Activated CD8-positive, alpha-beta memory T cell treated with anti-CD3 and anti-CD28 coated beads, Interleukin-2, amount 10 ng/mL, durations not matched to agents 7 days and 5 days (primary cell): Measurements from ENCODE around the gene ZNF514. TPM values are rescaled to one million over a fixed set of nuclear protein-coding genes. Genes with fewer than 3 reads are reported as not detected.

ENCODE experiments used
- ATAC-seq: fragments of 150-1000 bp; cut with Tn5 transposase; one replicate; pipeline ENCODE4 v1.10.0; 2021; ENCODE audit warnings: moderate library complexity
- CTCF ChIA-PET: fragments of 350-600 bp; sonication (Branson Sonifier 250); formaldehyde crosslinking; loops from one replicate; lab custom pipeline; 2021; ENCODE audit warnings: antibody characterized with exemption; lab: Charles Lee
- DNase-seq: peaks from one replicate; pipeline ENCODE4 v3.0.0-alpha.2; 2020
- H3K27ac Mint-ChIP-seq: one replicate; pipeline ENCODE4 v1.8.0; 2021; ENCODE audit warnings: mild to moderate bottlenecking, mixed read lengths
- H3K27me3 Mint-ChIP-seq: one replicate; pipeline ENCODE4 v1.8.0; 2021; ENCODE audit warnings: mixed read lengths
- H3K36me3 Mint-ChIP-seq: one replicate; pipeline ENCODE4 v1.8.0; 2021; ENCODE audit warnings: mild to moderate bottlenecking, mixed read lengths
- H3K4me1 Mint-ChIP-seq: one replicate; pipeline ENCODE4 v1.8.0; 2021; ENCODE audit warnings: mixed read lengths
- H3K4me3 Mint-ChIP-seq: one replicate; pipeline ENCODE4 v1.8.0; 2021; ENCODE audit warnings: mild to moderate bottlenecking, moderate library complexity, mixed read lengths
- H3K9me3 Mint-ChIP-seq: one replicate; pipeline ENCODE4 v1.8.0; 2022; ENCODE audit warnings: low read depth, mixed read lengths
- total RNA-seq, 2 experiments: library from RNA; stranded (reverse); gene quantifications; one replicate each; pipeline ENCODE4 v1.2.3, GENCODE V29; 2021

The ZNF514 gene
- total RNA-seq, 2 experiments from 2014 or later = 12.0 to 14.2 TPM

DNA sequence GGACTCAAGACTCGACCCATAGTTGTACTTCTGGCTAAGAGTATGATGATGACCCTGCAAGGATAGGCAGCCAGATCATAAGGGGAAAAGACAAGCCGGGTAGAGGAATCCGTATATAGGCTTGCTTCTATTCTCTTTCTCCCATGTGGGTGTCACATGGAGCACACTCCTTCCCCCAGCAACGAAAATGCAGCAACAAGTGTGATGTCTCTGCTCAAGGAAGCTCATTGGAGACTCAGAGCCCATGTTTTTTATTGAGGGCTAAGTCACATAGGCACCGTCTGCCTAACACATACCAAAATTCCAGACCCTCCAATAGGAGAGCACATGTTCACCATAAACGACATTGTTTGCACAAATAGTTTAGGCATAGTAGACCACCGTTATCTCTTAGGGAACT lies 12.3 kb upstream of the ZNF514 start:
- Mint-ChIP-seq H3K36me3 (peaks cover 13% of the 10 kb centered on the region), H3K27me3 (no peaks in the 10 kb centered on the region), H3K9me3 (peaks cover 3% of the 10 kb centered on the region), H3K4me1 (no peaks in the 10 kb centered on the region), H3K4me3 (no peak overlapping the region), H3K27ac (no peak overlapping the region)
- CTCF ChIA-PET = interaction anchor here (1.0 kb wide), 1 partner anchor 217 kb away, joined by 3 read pairs; no protein-coding TSS in a partner anchor
- ATAC-seq (no peak), DNase-seq (no peak)

DNA sequence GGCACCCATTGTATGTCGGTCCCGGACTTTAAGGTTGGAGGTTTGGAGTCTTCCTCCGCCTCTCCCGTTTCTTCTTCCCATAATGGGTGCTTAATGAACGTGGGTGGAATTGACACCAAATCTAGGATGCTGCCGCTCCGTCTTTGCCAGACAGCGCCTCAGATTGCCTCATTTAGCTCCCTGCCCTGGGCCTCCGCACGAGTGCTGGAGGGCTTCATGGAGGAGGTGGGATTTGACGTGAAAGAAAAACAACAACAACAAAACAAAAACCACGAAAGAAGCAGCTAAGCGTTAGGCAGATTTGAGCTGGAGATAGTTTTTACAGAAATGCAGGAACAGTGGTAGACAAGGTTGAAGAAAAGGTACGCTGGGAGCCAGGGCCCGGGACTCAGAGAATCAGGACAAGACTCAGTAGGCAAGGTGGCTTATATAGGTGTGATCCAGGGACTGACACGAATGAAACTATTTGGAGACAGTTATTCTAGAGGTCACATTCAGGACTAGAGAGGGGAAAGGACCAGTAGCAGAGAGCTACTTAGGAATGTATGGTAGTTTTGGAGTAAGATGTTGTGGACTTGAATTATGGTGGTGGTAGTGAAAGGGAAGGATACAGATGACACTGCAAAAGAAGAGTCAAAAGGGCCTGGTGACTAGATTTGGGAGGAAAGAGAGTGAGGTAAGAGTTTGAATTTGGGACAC lies 6.6 kb upstream of the ZNF514 start:
- peak overlapping the region; percentile 96 for H3K27ac Mint-ChIP-seq
- peak overlapping the region; percentile 98 for H3K4me3 Mint-ChIP-seq
- DNase-seq (no peak), ATAC-seq (peak; percentile 8)
- CTCF ChIA-PET = interaction anchor here (1.0 to 2.8 kb wide), 4 partner anchors 19 to 86 kb away, joined by 3 to 16 read pairs (median 4); partner anchors contain the start of gene MRPS5
- peaks cover 27% of the 10 kb centered on the region for H3K4me1 Mint-ChIP-seq
- peaks cover 14% of the 10 kb centered on the region for H3K36me3 Mint-ChIP-seq
- no peaks in the 10 kb centered on the region for H3K27me3 Mint-ChIP-seq
- H3K9me3 Mint-ChIP-seq = no peaks in the 10 kb centered on the region

DNA sequence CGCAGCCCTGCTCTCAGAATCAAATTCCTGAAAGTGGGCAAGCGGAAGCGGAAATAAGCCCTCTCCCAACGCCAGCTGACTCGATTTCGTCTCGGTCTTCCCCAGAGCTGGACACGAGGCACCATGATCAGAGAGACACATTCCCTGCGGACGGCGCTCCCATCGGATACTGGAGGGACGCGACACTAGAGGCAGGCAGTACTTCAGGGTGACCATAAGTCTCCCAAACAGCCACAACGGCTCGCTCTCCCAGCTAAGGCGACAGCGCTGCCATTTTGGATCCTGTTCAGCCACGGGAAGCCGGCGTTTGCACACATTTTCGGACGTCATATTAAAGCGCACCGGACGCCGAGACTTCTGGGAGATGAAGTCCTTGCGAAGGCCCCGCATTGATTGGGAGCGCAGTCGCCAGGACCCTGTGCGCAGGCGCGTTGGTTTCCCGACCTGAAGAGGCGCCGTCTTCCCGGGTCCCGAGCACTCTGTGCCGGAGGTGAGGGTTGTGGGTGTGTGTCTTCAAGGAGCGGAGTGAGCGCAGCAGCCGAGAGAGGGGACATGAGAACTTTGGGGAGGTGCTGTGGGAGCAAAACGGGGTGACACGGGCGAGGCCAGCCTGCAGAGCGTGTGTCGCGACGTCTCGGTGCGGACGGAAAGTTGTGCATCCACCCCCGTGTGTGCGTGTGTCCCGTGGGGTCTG lies 5.9 kb upstream of the ZNF514 start, which contains the start of gene ZNF2:
ZNF2 (plus strand) TSS at position 439 of the 694 bp plus-strand sequence. CDS start 10,418 bp downstream, outside the sequence.
- Mint-ChIP-seq H3K36me3 (peaks cover 14% of the 10 kb centered on the region), H3K4me1 (peaks cover 27% of the 10 kb centered on the region), H3K9me3 (no peaks in the 10 kb centered on the region), H3K27ac (peak within 1 kb of the TSS; percentile 96), H3K27me3 (no peaks in the 10 kb centered on the region), H3K4me3 (peak within 1 kb of the TSS; percentile 98)
- peak; percentile 97 for ATAC-seq
- CTCF ChIA-PET = interaction anchor here (0.6 to 2.8 kb wide), 6 partner anchors 20 to 247 kb away, joined by 3 to 16 read pairs (median 4); partner anchors contain the start of gene MRPS5
- peak; percentile 98 for DNase-seq

DNA sequence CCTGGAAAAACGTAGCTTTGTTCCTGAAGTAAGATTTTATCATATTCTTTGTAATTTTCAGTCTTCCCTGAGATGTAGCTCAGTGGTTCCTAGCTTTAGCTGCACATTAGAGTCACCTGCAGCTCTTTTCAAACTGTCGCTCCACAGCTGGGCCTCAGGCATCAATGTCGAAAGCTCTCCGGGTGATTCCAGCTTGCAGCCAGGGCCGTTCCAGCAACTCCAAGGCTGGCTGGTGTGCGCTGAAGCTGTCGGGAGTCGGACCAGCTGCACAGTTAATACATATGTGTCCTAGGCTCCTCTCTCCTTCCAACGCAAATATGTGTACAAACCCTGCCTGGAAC lies 5.4 kb upstream of the ZNF514 start:
- CTCF ChIA-PET = interaction anchor here (0.6 to 2.8 kb wide), 6 partner anchors 44 to 246 kb away, joined by 3 to 16 read pairs (median 4); partner anchors contain the start of gene MRPS5
- ATAC-seq = peak; percentile 14
- Mint-ChIP-seq H3K27ac (peak overlapping the region; percentile 96), H3K4me1 (peaks cover 31% of the 10 kb centered on the region), H3K4me3 (peak overlapping the region; percentile 98), H3K27me3 (no peaks in the 10 kb centered on the region), H3K9me3 (no peaks in the 10 kb centered on the region), H3K36me3 (peaks cover 14% of the 10 kb centered on the region)
- DNase-seq = no peak

DNA sequence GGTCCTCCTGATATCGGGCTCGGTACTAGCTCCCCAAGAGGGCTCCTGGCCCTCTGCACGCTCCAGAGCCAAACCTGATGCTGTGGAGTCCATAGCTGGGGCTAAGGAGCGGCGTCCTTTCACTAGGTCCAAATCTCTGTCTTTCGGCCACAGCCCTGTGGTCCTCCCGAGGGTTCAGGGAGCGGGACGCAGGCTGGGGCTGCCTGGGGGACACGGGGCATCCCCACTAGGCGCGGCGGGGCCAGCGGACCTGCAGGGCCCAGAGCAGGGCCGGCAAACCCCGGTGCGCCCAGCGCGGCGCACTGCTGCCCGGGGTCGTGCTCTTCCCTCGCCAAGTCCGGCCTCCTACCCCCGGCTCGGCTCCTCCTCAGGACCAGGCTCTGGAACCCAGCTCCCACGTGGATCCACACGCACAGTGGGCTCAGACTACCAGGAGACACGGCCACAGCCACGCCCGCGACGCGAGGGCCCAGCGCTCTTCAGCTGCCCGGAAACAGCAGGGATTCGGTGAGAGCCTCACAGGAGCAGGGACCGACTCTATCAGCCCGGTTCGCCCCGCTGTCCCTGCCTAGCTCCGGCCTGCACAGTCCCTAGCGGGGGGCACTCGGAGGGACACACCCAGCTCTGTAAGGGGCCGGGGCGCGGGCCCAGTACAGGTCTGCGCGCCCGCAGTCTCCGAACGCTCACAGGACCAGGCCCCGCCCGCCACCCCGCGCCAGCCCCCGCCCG lies 593 bp downstream of the ZNF514 start:
- peaks cover 32% of the 10 kb centered on the region for H3K36me3 Mint-ChIP-seq
- H3K27me3 Mint-ChIP-seq = no peaks in the 10 kb centered on the region
- H3K4me3 Mint-ChIP-seq = peak overlapping the region; percentile 76
- DNase-seq (peak; percentile 45), ATAC-seq (peak; percentile 71)
- CTCF ChIA-PET = interaction anchor here (1.0 to 2.6 kb wide), 5 partner anchors 38 to 202 kb away, joined by 3 to 14 read pairs (median 5); partner anchors contain the start of gene MRPS5
- H3K9me3 Mint-ChIP-seq = peaks cover 2% of the 10 kb centered on the region
- peak overlapping the region; percentile 52 for H3K27ac Mint-ChIP-seq
- H3K4me1 Mint-ChIP-seq = peaks cover 12% of the 10 kb centered on the region

DNA sequence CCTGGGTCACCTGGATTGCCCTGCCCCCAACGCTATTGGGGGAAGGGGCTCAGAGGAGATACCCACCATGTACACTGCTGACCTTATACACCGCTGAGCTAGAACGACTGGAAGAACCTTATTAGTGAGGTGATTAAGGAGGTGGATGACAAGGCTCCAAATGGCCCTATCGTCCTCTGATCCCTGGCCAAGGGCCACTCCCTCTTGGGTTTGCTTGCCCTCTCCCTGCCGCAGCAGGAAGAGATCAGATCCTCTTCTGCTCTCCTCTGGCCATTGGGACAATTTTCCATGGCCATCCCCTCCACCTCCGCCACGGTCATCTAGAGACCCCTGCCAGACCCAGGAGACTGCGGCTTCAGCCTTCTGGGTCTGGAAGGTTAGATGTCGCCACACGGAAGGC lies 1.2 kb downstream of the ZNF514 start:
- no peak overlapping the region for H3K27ac Mint-ChIP-seq
- ATAC-seq (no peak), DNase-seq (no peak)
- peaks cover 8% of the 10 kb centered on the region for H3K4me1 Mint-ChIP-seq
- H3K36me3 Mint-ChIP-seq = peaks cover 37% of the 10 kb centered on the region
- peak overlapping the region; percentile 76 for H3K4me3 Mint-ChIP-seq
- CTCF ChIA-PET = interaction anchor here (0.8 to 2.6 kb wide), 4 partner anchors 37 to 202 kb away, joined by 3 to 14 read pairs (median 4); partner anchors contain the start of gene MRPS5
- peaks cover 4% of the 10 kb centered on the region for H3K9me3 Mint-ChIP-seq
- H3K27me3 Mint-ChIP-seq = no peaks in the 10 kb centered on the region

DNA sequence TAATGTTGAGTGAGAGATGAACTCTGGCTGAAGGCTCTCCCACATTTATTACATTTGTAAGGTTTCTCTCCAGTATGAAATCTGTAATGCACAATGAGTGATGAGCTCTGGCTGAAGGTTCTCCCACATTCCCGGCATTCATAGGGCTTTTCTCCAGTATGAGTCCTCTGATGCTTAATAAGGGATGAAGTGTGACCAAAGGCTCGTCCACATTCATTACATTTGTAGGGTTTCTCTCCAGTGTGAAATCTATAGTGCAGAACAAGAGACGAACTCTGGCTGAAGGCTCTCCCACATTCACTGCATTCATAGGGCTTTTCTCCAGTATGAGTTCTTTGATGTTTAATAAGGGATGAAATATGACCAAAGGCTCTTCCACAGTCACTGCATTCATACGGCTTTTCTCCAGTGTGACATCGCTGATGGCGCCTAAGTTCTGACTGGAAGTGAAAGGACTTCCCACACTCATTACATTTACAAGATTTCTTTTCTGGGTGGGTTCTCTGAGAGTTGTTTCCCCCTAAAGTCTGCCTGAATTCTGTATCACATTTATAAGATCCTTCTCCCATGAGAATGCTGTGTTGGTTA lies 10.2 kb downstream of the ZNF514 start:
- no peak overlapping the region for H3K4me3 Mint-ChIP-seq
- CTCF ChIA-PET = no interaction called here
- peaks cover 56% of the 10 kb centered on the region for H3K9me3 Mint-ChIP-seq
- no peaks in the 10 kb centered on the region for H3K4me1 Mint-ChIP-seq
- ATAC-seq (no peak), DNase-seq (no peak)
- H3K36me3 Mint-ChIP-seq = peaks cover 68% of the 10 kb centered on the region
- H3K27me3 Mint-ChIP-seq = no peaks in the 10 kb centered on the region
- no peak overlapping the region for H3K27ac Mint-ChIP-seq

DNA sequence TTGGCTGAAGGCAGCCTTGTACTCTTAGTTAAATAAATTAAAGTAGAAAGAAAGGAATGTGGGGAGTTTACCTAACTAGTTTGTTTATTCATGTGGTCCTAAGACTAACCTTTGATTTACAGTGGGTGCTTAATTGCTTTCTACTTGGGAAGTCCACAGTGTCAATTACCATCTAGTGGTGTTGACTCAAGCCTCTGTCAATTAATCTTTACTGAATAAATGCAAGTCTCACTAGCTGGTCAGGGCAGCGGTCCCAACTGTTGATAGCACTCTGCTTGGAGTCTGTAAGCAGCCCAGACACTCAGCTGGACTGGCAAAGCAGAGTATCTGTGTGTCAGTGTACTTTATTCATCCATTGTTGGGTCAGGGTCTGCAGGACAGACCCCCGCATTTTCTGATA lies 15.8 kb downstream of the ZNF514 start:
- DNase-seq = no peak
- no peaks in the 10 kb centered on the region for H3K4me1 Mint-ChIP-seq
- no peaks in the 10 kb centered on the region for H3K27me3 Mint-ChIP-seq
- H3K36me3 Mint-ChIP-seq = peaks cover 26% of the 10 kb centered on the region
- no peak overlapping the region for H3K27ac Mint-ChIP-seq
- peaks cover 45% of the 10 kb centered on the region for H3K9me3 Mint-ChIP-seq
- ATAC-seq = no peak
- no peak overlapping the region for H3K4me3 Mint-ChIP-seq
- CTCF ChIA-PET = no interaction called here

DNA sequence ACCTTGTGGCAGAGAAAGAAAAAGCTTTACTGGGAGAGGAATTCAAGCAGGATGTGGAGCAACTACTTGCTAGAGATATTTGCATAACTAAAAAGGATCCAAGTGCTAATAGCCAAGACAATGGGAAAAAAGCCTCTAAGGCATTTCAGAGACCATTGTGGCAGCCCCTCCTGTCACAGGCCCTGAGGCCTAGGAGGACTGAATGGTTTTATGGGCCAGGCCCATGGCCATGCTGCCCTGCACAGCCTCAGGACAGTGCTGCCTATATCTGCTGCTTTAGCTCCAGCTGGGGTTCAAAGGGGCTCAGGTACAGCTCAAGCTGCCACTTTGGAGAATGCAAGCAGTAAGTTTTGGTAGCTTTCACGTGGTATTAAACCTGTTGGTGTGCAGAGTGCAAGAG lies 20.9 kb downstream of the ZNF514 start:
- Mint-ChIP-seq H3K27ac (no peak overlapping the region), H3K4me3 (no peak overlapping the region), H3K4me1 (no peaks in the 10 kb centered on the region), H3K27me3 (no peaks in the 10 kb centered on the region), H3K36me3 (peaks cover 9% of the 10 kb centered on the region), H3K9me3 (peaks cover 27% of the 10 kb centered on the region)
- CTCF ChIA-PET = no interaction called here
- DNase-seq = no peak
- ATAC-seq = no peak

DNA sequence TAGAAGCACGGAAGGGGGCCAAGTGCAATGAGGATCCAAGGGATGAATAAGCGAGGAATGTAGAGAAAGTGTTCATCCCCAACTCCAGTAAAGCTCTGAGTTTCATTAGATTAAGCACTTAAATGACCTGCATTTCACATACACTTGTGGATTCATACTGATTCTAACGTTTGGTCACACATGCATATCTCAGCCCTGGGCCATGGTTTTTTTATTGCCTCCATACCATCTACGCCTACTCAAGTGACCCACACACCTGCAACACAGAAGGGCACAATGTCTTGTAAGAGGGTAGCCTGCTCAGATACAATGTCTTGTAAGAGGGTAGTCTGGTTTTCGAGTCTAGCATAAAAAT lies 37.5 kb downstream of the ZNF514 start:
- Mint-ChIP-seq H3K27ac (peak overlapping the region; percentile 79), H3K36me3 (peaks cover 22% of the 10 kb centered on the region), H3K4me1 (peaks cover 37% of the 10 kb centered on the region), H3K4me3 (peak overlapping the region; percentile 97), H3K9me3 (peaks cover 4% of the 10 kb centered on the region), H3K27me3 (no peaks in the 10 kb centered on the region)
- ATAC-seq (no peak), DNase-seq (no peak)
- CTCF ChIA-PET = interaction anchor here (0.9 to 4.4 kb wide), 9 partner anchors 37 to 249 kb away, joined by 3 to 40 read pairs (median 13); partner anchors contain the start of genes ZNF2 and ZNF514

DNA sequence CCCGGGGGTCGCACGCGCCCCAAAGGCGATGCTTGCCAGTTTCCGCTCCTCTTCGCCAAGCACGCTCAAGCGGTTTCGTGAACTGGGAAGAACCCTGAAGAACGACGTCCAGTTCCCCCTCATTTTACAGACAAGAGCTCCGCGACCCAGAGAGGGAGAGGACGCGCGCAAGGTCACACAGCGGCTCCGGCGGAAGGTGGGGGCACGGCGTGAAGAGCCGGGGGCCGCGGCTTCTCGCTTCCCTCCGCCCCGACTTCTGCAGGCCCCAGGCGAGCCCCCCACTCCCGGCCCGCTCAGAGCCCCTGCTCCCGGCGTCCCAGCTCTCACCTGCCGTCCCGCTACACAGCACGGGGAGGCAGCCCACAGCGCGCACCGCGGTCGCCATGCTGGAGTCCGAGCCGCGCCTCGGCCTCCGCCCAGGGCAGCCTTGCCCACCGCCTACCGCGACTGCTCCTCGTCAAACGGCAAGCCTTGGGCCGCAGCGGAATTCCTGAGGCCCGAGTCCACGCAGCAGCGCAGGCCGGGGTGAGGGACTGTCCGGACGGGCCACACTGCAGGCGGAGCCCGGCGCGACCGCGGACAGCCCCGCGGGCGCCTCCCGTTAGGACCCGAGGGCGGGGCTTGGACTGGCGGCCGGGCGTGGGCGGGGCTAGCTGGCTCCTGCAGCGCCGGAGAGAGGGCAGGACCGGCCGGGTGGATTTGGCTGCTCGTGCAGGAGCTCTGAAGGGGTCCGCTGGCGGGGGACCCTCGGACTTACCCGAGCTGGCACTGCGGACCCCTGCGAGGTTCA lies 38.0 kb downstream of the ZNF514 start, which contains the start of gene MRPS5:
MRPS5 (minus strand) TSS at position 402 of the 790 bp plus-strand sequence; CDS start at position 385, 17 bp downstream.
- H3K36me3 Mint-ChIP-seq = peaks cover 24% of the 10 kb centered on the region
- peak within 1 kb of the TSS; percentile 97 for H3K4me3 Mint-ChIP-seq
- CTCF ChIA-PET = interaction anchor here (0.9 to 4.4 kb wide), 12 partner anchors 38 to 249 kb away, joined by 3 to 40 read pairs (median 4); partner anchors contain the start of genes ZNF2 and ZNF514
- ATAC-seq (peak; percentile 97), DNase-seq (peak; percentile 88)
- no peaks in the 10 kb centered on the region for H3K27me3 Mint-ChIP-seq
- H3K4me1 Mint-ChIP-seq = peaks cover 38% of the 10 kb centered on the region
- peak within 1 kb of the TSS; percentile 89 for H3K27ac Mint-ChIP-seq
- peaks cover 4% of the 10 kb centered on the region for H3K9me3 Mint-ChIP-seq

DNA sequence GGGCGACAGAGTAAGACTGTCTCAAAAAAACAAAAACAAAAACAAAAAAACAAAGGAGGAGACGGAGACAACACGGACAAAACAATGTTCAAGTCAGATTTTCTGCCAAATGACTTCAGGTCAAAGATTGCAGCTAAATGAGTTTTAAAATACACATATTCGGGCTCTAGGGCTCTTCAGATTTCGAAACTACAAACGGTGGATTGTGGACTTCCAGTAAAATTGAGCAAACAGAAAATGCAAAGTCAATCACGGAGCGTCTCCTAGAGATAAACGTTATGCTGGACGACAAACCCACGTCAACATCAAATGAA lies 38.6 kb downstream of the ZNF514 start:
- ATAC-seq (no peak), DNase-seq (no peak)
- Mint-ChIP-seq H3K27ac (peak overlapping the region; percentile 89), H3K4me3 (peak overlapping the region; percentile 97), H3K27me3 (no peaks in the 10 kb centered on the region), H3K9me3 (peaks cover 4% of the 10 kb centered on the region), H3K4me1 (peaks cover 40% of the 10 kb centered on the region), H3K36me3 (peaks cover 27% of the 10 kb centered on the region)
- CTCF ChIA-PET = interaction anchor here (1.1 to 4.4 kb wide), 9 partner anchors 38 to 108 kb away, joined by 3 to 40 read pairs (median 13); partner anchors contain the start of genes ZNF2 and ZNF514
